Natural killer cell (primary cell): ENCODE measurements around the gene TMEM218. TPM values are rescaled to one million over a fixed set of nuclear protein-coding genes. Genes with fewer than 3 reads are reported as not detected.

Source experiments
- ATAC-seq, 3 donors: fragments of 150-1000 bp in 2 of 3; fragments of 200-7000 bp in 1 of 3; cut with Tn5 transposase; 1 replicate in 1 of 3; 2 replicates in 2 of 3; pipeline ENCODE4 v1.10.0; 2021; ENCODE audit warnings: mild to moderate bottlenecking in 2 of 3, moderate library complexity in 2 of 3
- DNase-seq, 2 donors: peaks; one replicate each; pipeline versions ENCODE4 v3.0.0 to v3.0.0-alpha.2; 2013 to 2021; ENCODE audit warnings: mixed read lengths in 1 of 2
- H3K27ac ChIP-seq: one replicate; pipeline ENCODE4 v1.5.1; 2013; ENCODE audit warnings: mild to moderate bottlenecking, low read length
- H3K27me3 ChIP-seq: one replicate; pipeline ENCODE4 v1.6.1; 2013; ENCODE audit warnings: low read length; ENCODE audit not compliant: control insufficient read depth, insufficient read depth
- H3K36me3 ChIP-seq: one replicate; pipeline ENCODE4 v1.6.1; 2013; ENCODE audit warnings: low read length; ENCODE audit not compliant: control insufficient read depth, insufficient read depth
- H3K4me1 ChIP-seq: one replicate; pipeline ENCODE4 v1.6.1; 2013; ENCODE audit warnings: low read length; ENCODE audit not compliant: control insufficient read depth, insufficient read depth
- H3K4me3 ChIP-seq: one replicate; pipeline ENCODE4 v1.5.1; 2013; ENCODE audit warnings: low read length
- H3K9me3 ChIP-seq: one replicate; pipeline ENCODE4 v1.6.1; 2013; ENCODE audit warnings: low read length; ENCODE audit not compliant: control insufficient read depth, insufficient read depth
- H3K27ac Mint-ChIP-seq, 2 donors: one replicate each; pipeline ENCODE4 v1.8.0; 2022; ENCODE audit warnings: mild to moderate bottlenecking in 2 of 2, mixed read lengths in 2 of 2, moderate library complexity in 1 of 2
- H3K27me3 Mint-ChIP-seq, 2 donors: one replicate each; pipeline ENCODE4 v1.8.0; 2022; ENCODE audit warnings: low read depth in 2 of 2, mixed read lengths in 2 of 2
- H3K36me3 Mint-ChIP-seq: one replicate; pipeline ENCODE4 v1.8.0; 2022; ENCODE audit warnings: mixed read lengths
- H3K4me1 Mint-ChIP-seq, 2 donors: one replicate each; pipeline ENCODE4 v1.8.0; 2022; ENCODE audit warnings: mixed read lengths in 2 of 2
- H3K4me3 Mint-ChIP-seq: one replicate; pipeline ENCODE4 v1.8.0; 2022; ENCODE audit warnings: mild to moderate bottlenecking, moderate library complexity, mixed read lengths
- H3K9me3 Mint-ChIP-seq, 2 donors: one replicate each; pipeline ENCODE4 v1.8.0; 2022; ENCODE audit warnings: mixed read lengths in 2 of 2
- WGBS: methylation state at CpG from one replicate; pipeline ENCODE4 v1.1.7; 2013; ENCODE audit warnings: missing lambda C conversion rate; ENCODE audit not compliant: insufficient coverage; 5-methylcytosine and 5-hydroxymethylcytosine counted together
- intact Hi-C: fragments of 100-400 bp; cut with micrococcal nuclease; formaldehyde crosslinking; loops from one replicate; pipeline ENCODE4 v1.14.2; 2022
- total RNA-seq, 4 donors: library from RNA; stranded (reverse); fragments of 120-200 nt in 1 of 4; gene quantifications; one replicate each; pipeline versions ENCODE4 v1.2.3 to v1.2.4, GENCODE V29; 2013 to 2022
- TF ChIP-seq, protein P1 (sequence below): fragments of 200-600 bp; IDR thresholded peaks from one replicate; pipeline ENCODE4 v1.8.0; 2022; ENCODE audit warnings: antibody characterized with exemption

Gene TMEM218
- total RNA-seq, 3 donors from 2014 or later (not counting 1 experiment from before 2014, with no cell fraction given), result 10.0 to 14.2 (median 12.1) TPM

DNA sequence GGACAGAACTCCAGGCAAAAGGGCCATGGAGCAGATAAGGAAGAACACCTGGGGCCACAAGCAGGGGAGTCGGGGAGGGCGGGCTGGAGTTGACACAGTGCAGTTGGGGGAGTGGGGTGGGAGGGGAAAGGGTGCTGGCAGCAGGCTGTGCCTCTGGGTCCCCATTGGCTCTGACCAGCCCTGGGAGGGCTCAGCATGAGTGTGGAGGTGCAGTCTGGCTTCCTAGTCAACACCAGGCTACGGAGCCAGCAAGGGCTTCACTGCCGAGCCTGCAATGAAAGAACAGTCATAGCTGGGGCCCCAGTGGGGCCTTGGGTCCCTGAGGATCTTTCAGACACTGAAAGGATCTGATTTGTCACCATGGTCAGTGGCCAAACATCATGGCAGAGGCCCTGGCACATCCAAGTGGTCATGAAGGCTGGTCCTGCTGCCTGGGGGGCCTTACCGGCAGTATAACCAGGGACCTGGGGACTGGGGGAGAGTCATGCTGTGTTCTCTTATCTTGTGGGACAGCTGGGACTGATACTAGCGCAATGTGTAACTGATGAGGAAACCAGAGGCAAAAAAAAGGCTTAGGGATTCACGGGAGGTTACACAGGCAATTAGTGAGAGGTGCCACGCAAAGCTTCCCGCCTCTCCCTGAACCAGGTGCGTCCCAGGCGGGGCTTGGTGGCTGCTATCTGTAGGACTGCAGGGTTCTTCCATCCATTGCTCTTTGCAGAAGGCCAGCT, 36.8 kb downstream of the TMEM218 start:
- H3K4me3 Mint-ChIP-seq, result no peak overlapping the region
- H3K27ac Mint-ChIP-seq, result peak overlapping the region in 1 of 2 donors; percentile 44
- DNase-seq (no peak), ATAC-seq (no peak)
- TF ChIP-seq, protein P1, sequence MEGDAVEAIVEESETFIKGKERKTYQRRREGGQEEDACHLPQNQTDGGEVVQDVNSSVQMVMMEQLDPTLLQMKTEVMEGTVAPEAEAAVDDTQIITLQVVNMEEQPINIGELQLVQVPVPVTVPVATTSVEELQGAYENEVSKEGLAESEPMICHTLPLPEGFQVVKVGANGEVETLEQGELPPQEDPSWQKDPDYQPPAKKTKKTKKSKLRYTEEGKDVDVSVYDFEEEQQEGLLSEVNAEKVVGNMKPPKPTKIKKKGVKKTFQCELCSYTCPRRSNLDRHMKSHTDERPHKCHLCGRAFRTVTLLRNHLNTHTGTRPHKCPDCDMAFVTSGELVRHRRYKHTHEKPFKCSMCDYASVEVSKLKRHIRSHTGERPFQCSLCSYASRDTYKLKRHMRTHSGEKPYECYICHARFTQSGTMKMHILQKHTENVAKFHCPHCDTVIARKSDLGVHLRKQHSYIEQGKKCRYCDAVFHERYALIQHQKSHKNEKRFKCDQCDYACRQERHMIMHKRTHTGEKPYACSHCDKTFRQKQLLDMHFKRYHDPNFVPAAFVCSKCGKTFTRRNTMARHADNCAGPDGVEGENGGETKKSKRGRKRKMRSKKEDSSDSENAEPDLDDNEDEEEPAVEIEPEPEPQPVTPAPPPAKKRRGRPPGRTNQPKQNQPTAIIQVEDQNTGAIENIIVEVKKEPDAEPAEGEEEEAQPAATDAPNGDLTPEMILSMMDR, result no peak
- H3K9me3 ChIP-seq, result no peaks in the 10 kb centered on the region
- intact Hi-C loops, result no loop called here
- WGBS, result 91% methylated on average over 11 of the region's 11 CpGs
- peaks cover 9 to 30% of the 10 kb centered on the region in 2 donors for H3K4me1 Mint-ChIP-seq
- H3K4me3 ChIP-seq, result no peak overlapping the region
- H3K27me3 ChIP-seq, result no peaks in the 10 kb centered on the region
- peaks cover 0 to 5% of the 10 kb centered on the region in 2 donors for H3K27me3 Mint-ChIP-seq
- H3K4me1 ChIP-seq, result peaks cover 50% of the 10 kb centered on the region
- H3K9me3 Mint-ChIP-seq, result no peaks in the 10 kb centered on the region
- no peaks in the 10 kb centered on the region for H3K36me3 Mint-ChIP-seq
- no peak overlapping the region for H3K27ac ChIP-seq
- H3K36me3 ChIP-seq, result no peaks in the 10 kb centered on the region

DNA sequence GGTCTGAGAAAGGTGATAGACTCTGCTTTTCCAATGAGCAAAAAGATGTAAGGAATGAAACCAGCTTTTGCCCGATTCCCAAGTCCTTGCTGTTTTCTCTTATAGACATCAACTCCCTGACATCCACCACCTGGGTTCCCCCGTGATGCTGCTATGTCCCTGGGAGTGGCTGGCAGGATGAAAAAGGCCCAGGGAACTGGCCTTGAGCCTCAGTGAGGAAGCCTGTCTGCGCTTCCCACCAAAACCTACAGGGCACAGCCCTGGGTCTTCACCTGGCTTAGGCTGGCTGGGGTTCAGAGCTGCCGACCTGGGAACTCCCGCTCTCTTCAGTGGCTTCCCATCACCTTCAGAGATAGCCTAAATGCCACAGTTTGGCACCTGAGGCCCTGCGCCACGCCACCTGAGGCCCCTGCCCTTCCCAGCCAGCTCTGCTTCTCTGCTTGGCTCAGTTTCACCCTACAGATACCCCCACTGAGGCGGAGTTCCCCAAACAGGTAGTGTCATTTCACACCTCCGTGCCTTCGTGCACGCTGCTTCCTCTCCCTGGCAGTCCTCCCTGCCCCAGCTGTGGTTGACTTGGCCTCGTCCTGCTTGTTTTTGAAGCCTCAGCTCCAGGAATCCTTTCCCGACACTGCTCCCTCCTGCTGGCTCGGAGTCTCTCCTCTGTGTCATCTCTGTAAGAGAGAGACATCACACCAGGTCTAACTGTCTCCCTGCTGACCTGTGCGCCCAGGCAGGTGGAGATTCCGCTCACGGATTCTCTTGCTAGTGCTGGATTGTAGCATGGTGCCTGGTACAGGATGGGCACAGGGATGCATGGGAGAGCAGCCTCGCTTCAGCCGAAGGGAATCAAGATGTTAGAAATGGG, 37.6 kb downstream of the TMEM218 start:
- peaks cover 53% of the 10 kb centered on the region for H3K4me1 ChIP-seq
- Mint-ChIP-seq H3K36me3 (no peaks in the 10 kb centered on the region), H3K4me1 (peaks cover 9 to 36% of the 10 kb centered on the region in 2 donors), H3K27me3 (peaks cover 0 to 5% of the 10 kb centered on the region in 2 donors), H3K4me3 (no peak overlapping the region), H3K27ac (peak overlapping the region in 1 of 2 donors; percentile 44), H3K9me3 (no peaks in the 10 kb centered on the region)
- H3K27me3 ChIP-seq, result no peaks in the 10 kb centered on the region
- intact Hi-C loops, result no loop called here
- no peaks in the 10 kb centered on the region for H3K9me3 ChIP-seq
- DNase-seq, result no peak
- H3K36me3 ChIP-seq, result no peaks in the 10 kb centered on the region
- WGBS, result 79% methylated on average over 19 of the region's 19 CpGs
- H3K27ac ChIP-seq, result no peak overlapping the region
- no peak for ATAC-seq
- TF ChIP-seq, protein P1, result no peak
- no peak overlapping the region for H3K4me3 ChIP-seq

DNA sequence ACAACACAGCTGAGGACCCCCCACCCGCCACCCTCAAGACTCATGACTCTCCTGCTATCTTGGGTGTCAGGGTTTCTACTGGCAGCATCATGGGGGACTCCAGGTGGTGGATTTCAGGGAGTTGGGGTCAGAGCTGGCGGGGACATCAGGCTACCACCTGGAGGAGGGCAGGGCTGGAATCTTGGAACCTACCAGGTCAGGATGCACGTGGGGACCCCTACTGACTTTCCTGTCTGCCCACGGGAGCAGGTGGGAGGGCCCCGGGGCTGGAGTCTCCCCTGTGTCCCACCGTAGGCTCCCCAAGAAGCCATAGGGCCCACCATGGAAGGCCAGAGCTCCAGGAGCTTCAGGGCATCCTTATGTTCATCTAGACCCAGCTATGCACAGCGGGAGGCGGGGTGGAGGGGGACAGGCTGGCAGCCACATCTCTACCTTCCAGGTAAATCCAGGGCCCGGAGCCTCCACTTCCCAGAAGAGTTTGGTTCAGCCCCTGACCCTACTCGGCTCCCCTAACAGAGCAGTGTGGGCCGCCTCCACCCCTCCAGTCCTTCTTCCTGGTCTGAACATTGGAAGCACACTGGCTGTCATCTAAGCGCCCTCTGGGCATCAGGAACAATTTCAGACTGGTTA, 38.4 kb downstream of the TMEM218 start:
- H3K27ac ChIP-seq, result peak overlapping the region; percentile 33
- peaks cover 53% of the 10 kb centered on the region for H3K4me1 ChIP-seq
- no peaks in the 10 kb centered on the region for H3K36me3 Mint-ChIP-seq
- H3K4me3 Mint-ChIP-seq, result no peak overlapping the region
- peaks cover 2 to 5% of the 10 kb centered on the region in 2 donors for H3K27me3 Mint-ChIP-seq
- WGBS, result 90% methylated on average over 12 of the region's 12 CpGs
- intact Hi-C loops, result no loop called here
- no peak for ATAC-seq
- no peak overlapping the region for H3K4me3 ChIP-seq
- no peaks in the 10 kb centered on the region for H3K9me3 ChIP-seq
- no peaks in the 10 kb centered on the region for H3K36me3 ChIP-seq
- no peaks in the 10 kb centered on the region for H3K27me3 ChIP-seq
- TF ChIP-seq, protein P1, result no peak
- no peak for DNase-seq
- H3K27ac Mint-ChIP-seq, result peak overlapping the region in 1 of 2 donors; percentile 87
- H3K9me3 Mint-ChIP-seq, result no peaks in the 10 kb centered on the region
- peaks cover 9 to 36% of the 10 kb centered on the region in 2 donors for H3K4me1 Mint-ChIP-seq
